ENCODE results near the gene TYK2. TPM values are rescaled to one million over a fixed set of nuclear protein-coding genes. Genes with fewer than 3 reads are reported as not detected.
A peak's percentile ranks its signal among the peaks of the same experiment; 100 is the strongest.
"Not testable (repeated sequence)": the region's sequence is repeated elsewhere in the genome, so short reads cannot be mapped to it uniquely, and the experiment has no call there.

The TYK2 gene
- total RNA-seq, 1 donor from 2014 or later: 356 TPM

- peak overlapping the region; percentile 92 for H3K27ac Mint-ChIP-seq
- no peak for TF ChIP-seq CTCF (IDR thresholded peaks at IDR 0.05)
- intact Hi-C loops (cut with micrococcal nuclease): loop anchor here (5.0 kb wide), 1 partner anchor 33 kb away; no protein-coding TSS in a partner anchor
Measured at GRCh38 chr19:10338940-10339339, 41.4 kb downstream of the TYK2 start.

GRCh38 chr19:10336725-10337124 lies 43.6 kb downstream of the TYK2 start:
- Mint-ChIP-seq H3K36me3 (ENCODE audit: low read depth) (peaks cover 33% of the 10 kb centered on the region), H3K4me1 (peaks cover 52% of the 10 kb centered on the region)
- not testable (repeated sequence) for H3K27me3 Mint-ChIP-seq; ATAC-seq (ENCODE audit: low read depth); H3K4me3 Mint-ChIP-seq; H3K27ac Mint-ChIP-seq; DNase-seq; H3K9me3 Mint-ChIP-seq
- intact Hi-C loops (cut with micrococcal nuclease): loop anchor here (5.0 kb wide), 1 partner anchor 36 kb away; no protein-coding TSS in a partner anchor
- POLR2A ChIA-PET: interaction anchor here (0.7 to 2.1 kb wide), 3 partner anchors 57 to 593 kb away, joined by 3 to 12 read pairs (median 4); partner anchors contain the start of gene ICAM1
- CTCF ChIA-PET: interaction anchor here (1.3 kb wide), 1 partner anchor 52 kb away, joined by 3 read pairs; no protein-coding TSS in a partner anchor

More at GRCh38 chr19:10338940-10339339, 41.4 kb downstream of the TYK2 start:
- Mint-ChIP-seq H3K9me3 (no peaks in the 10 kb centered on the region), H3K36me3 (ENCODE audit: low read depth) (peaks cover 21% of the 10 kb centered on the region), H3K4me3 (peak overlapping the region; percentile 97), H3K27me3 (no peaks in the 10 kb centered on the region), H3K4me1 (peaks cover 33% of the 10 kb centered on the region)
- POLR2A ChIA-PET: interaction anchor here (0.7 to 2.1 kb wide), 4 partner anchors 67 to 498 kb away, joined by 6 to 12 read pairs (median 7); partner anchors contain the start of gene ICAM1
- no peak for DNase-seq
- ATAC-seq (ENCODE audit: low read depth): no peak
- CTCF ChIA-PET: interaction anchor here (0.9 kb wide), 1 partner anchor 80 kb away, joined by 5 read pairs; no protein-coding TSS in a partner anchor

GRCh38 chr19:10335352-10335985 lies 44.9 kb downstream of the TYK2 start:
- no peak for TF ChIP-seq CTCF (IDR thresholded peaks at IDR 0.05)
- intact Hi-C loops (cut with micrococcal nuclease): loop anchor here (5.0 kb wide), 1 partner anchor 37 kb away; no protein-coding TSS in a partner anchor
- H3K9me3 Mint-ChIP-seq: no peaks in the 10 kb centered on the region
- DNase-seq (no peak), ATAC-seq (ENCODE audit: low read depth) (no peak)
- peaks cover 34% of the 10 kb centered on the region for H3K36me3 Mint-ChIP-seq (ENCODE audit: low read depth)
- POLR2A ChIA-PET: no interaction called here
- H3K4me3 Mint-ChIP-seq: no peak overlapping the region
- CTCF ChIA-PET: interaction anchor here (0.6 kb wide), 1 partner anchor 15 kb away, joined by 3 read pairs; no protein-coding TSS in a partner anchor
- H3K27me3 Mint-ChIP-seq: no peaks in the 10 kb centered on the region
- H3K4me1 Mint-ChIP-seq: peaks cover 49% of the 10 kb centered on the region
- no peak overlapping the region for H3K27ac Mint-ChIP-seq

GRCh38 chr19:10334588-10335351 lies 45.6 kb downstream of the TYK2 start:
- ChIA-PET POLR2A (interaction anchor here (0.6 to 3.6 kb wide), 4 partner anchors 45 to 222 kb away, joined by 5 to 54 read pairs (median 12); partner anchors contain the start of genes ICAM1 and TYK2), CTCF (no interaction called here)
- ATAC-seq (ENCODE audit: low read depth) (no peak), DNase-seq (no peak)
- H3K36me3 Mint-ChIP-seq (ENCODE audit: low read depth): peaks cover 41% of the 10 kb centered on the region
- no peak overlapping the region for H3K4me3 Mint-ChIP-seq
- no peaks in the 10 kb centered on the region for H3K27me3 Mint-ChIP-seq
- H3K9me3 Mint-ChIP-seq: no peaks in the 10 kb centered on the region
- H3K4me1 Mint-ChIP-seq: peaks cover 43% of the 10 kb centered on the region
- TF ChIP-seq CTCF (IDR thresholded peaks at IDR 0.05): no peak
- no peak overlapping the region for H3K27ac Mint-ChIP-seq
- intact Hi-C loops (cut with micrococcal nuclease): loop anchor here (5.0 kb wide), 1 partner anchor 38 kb away; no protein-coding TSS in a partner anchor

GRCh38 chr19:10333758-10334587 lies 46.4 kb downstream of the TYK2 start:
- intact Hi-C loops (cut with micrococcal nuclease): loop anchor here (1.0 to 2.0 kb wide), 4 partner anchors 39 to 232 kb away; partner anchors contain the start of genes KRI1 and TYK2
- ATAC-seq (ENCODE audit: low read depth): no peak
- H3K27ac Mint-ChIP-seq: peak overlapping the region; percentile 96
- no peak for TF ChIP-seq CTCF (IDR thresholded peaks at IDR 0.05)
- peaks cover 35% of the 10 kb centered on the region for H3K4me1 Mint-ChIP-seq
- peaks cover 46% of the 10 kb centered on the region for H3K36me3 Mint-ChIP-seq (ENCODE audit: low read depth)
- ChIA-PET POLR2A (interaction anchor here (0.6 to 3.6 kb wide), 15 partner anchors 18 to 231 kb away, joined by 3 to 54 read pairs (median 5); partner anchors contain the start of genes ANGPTL6, FDX2, ICAM1 and ICAM5), CTCF (interaction anchor here (0.8 kb wide), 1 partner anchor 55 kb away, joined by 4 read pairs; no protein-coding TSS in a partner anchor)
- no peaks in the 10 kb centered on the region for H3K27me3 Mint-ChIP-seq
- H3K9me3 Mint-ChIP-seq: no peaks in the 10 kb centered on the region
- no peak for DNase-seq
- peak overlapping the region; percentile 96 for H3K4me3 Mint-ChIP-seq

Measured in activated B cell treated with CpG ODN at 0.5 μM for 24 hours (primary cell).